GM12873 (cell line): Measurements from ENCODE around the gene CUX1.

Experiments used
- TF ChIP-seq, protein P1 (sequence below): IDR thresholded peaks from 2 replicates; pipeline ENCODE4 v1.5.1; 2012; ENCODE audit warnings: low read depth, mild to moderate bottlenecking, moderate library complexity, low read length, control low read depth; ENCODE audit not compliant: insufficient read depth; ENCODE audit errors: missing control alignments

The CUX1 gene

DNA sequence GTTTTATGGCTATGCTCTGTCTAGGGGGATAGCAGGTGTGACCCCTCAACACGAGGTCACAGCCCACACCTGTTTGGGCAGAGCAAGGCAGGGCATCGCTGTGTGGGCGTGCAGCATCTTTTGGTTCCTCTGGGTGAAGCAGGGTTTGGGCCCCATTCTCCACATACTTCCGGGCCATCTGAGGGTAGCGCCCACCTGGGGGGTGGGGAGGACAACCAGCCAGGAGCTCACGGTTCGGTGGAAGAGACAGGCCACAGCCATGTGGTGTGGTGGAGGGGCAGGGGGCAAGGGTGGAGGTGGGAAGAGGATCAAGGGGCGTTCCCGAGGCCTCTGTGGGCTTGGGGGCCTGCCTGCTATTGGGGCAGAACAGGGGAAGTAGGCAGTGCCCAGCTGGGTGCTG lies 471.6 kb downstream of the CUX1 start:
- TF ChIP-seq, protein P1, sequence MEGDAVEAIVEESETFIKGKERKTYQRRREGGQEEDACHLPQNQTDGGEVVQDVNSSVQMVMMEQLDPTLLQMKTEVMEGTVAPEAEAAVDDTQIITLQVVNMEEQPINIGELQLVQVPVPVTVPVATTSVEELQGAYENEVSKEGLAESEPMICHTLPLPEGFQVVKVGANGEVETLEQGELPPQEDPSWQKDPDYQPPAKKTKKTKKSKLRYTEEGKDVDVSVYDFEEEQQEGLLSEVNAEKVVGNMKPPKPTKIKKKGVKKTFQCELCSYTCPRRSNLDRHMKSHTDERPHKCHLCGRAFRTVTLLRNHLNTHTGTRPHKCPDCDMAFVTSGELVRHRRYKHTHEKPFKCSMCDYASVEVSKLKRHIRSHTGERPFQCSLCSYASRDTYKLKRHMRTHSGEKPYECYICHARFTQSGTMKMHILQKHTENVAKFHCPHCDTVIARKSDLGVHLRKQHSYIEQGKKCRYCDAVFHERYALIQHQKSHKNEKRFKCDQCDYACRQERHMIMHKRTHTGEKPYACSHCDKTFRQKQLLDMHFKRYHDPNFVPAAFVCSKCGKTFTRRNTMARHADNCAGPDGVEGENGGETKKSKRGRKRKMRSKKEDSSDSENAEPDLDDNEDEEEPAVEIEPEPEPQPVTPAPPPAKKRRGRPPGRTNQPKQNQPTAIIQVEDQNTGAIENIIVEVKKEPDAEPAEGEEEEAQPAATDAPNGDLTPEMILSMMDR: no peak

DNA sequence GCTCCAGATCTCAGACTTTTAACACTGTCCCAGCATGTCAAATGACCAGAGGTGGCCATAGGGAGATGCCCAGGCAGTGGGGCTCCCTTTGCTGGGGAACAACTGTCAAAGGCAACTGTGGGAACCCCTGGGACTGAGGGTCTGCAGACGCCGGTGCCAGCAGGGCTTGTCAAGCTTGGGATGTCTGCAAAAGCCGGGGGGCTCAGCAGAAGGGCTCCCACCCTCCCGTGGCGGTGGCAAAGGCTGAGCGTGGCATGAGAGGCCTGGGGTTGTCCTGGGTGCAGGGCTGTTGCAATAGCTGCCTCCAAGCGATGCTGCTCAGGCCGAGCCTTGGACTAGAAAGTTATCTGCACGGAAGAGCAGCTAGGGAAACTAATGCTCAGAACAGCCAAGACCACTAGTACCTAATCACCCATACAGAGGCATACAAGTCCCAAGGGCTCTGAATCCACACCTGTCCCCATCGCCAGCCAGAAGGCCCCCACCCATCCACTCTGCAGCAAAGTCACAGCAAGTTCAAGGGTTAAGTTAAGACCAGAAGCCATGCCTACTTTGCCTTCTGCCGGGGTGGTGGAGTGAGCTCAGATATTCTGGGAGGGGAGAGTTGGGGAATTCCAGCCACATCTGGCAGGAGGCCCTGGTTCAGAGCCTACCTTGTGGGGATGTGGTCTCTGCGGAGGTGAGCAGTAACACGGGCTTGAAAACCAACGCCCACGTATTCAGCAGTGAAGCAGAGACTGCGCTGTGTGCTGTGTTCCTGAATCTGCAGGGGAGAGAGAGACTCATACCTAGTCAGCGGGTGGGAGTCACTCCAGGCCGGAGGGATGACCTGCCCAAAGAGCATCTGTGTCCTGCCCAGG lies 473.9 kb downstream of the CUX1 start:
- TF ChIP-seq, protein P1: no peak

DNA sequence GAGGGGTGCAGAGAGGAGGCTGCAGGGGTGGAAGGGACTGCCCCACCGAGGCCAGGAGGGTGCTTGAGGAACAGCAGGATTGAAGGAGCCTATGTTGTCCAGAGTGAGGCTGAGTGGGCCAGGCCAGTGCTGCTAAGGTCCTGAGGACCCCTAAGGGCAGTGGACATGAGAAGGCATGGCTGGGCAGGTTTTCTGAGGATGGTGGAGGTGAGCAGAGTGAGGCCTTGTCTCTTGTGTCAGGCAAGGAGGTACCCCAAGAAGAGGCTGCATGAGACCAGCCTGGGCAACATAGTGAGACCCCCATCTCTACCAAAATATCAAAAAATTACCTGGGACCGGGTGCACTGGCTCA lies 474.5 kb downstream of the CUX1 start:
- TF ChIP-seq, protein P1: no peak

DNA sequence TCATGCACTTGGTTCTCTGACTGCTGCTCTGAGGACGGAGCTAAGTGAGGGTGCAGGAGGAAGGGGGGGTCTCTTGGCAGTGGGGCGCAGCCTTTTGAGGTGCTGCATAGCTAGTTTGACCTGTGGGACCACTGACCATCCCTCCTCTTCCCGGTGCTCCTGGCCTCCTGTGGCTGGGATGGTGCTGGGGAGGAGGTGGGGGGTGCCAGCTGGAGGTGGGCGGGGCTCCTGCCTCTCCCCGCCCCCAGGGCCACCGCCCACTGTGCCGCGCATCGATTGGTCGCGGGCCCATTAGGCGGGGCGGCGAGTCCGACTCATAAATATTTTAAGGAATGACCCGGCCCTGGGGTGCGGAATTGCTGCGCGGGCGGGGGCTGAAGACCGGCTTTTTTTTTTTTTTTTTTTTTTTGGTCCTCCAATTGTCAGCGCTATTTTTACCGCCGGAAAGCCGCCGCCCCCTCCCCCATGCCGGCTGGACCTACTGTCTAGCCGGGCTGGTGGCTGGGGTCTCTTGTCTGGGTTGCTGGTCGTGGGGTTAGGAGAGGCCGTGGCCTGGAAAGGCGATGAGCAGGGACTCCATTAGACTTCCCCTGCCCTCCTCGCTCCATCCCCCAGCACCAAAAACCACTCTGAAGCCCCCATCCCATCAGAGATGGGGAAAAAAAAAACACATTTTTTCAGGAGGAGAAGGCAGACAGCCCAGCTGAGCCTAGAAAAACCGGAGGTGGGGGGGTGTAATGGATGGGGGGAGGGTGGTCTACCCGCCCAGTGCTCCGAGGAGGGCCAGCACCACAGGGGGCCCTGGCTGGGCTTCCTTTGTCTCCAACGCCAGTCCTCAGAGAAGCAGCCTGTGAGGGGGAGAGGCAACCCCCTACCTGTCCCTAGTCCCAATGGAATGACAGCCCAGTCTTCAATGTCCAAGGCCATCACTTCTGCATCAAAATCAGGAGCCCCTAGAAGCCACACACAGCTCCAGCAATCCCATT lies 475.7 kb downstream of the CUX1 start:
- TF ChIP-seq, protein P1: no peak

DNA sequence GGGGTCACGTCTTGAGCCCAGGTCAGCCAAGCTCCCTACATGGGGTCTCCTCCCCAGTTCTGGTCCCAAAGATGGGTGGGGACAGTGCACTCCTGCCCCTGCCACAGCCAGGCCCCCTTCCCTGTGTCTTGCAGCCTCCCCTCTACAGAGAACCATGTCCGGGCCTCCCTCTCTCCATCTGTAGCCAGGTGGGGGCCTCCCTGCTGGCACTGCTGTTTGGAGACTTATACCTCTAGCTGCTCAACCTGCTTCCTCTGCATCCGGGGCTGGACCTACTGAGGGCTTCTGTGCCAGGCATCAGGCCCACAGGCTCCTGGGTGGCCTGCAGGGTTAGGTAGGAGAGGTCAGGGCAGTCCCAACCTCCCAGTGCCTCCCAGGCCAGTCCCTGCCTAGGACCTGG lies 477.2 kb downstream of the CUX1 start:
- TF ChIP-seq, protein P1: no peak

DNA sequence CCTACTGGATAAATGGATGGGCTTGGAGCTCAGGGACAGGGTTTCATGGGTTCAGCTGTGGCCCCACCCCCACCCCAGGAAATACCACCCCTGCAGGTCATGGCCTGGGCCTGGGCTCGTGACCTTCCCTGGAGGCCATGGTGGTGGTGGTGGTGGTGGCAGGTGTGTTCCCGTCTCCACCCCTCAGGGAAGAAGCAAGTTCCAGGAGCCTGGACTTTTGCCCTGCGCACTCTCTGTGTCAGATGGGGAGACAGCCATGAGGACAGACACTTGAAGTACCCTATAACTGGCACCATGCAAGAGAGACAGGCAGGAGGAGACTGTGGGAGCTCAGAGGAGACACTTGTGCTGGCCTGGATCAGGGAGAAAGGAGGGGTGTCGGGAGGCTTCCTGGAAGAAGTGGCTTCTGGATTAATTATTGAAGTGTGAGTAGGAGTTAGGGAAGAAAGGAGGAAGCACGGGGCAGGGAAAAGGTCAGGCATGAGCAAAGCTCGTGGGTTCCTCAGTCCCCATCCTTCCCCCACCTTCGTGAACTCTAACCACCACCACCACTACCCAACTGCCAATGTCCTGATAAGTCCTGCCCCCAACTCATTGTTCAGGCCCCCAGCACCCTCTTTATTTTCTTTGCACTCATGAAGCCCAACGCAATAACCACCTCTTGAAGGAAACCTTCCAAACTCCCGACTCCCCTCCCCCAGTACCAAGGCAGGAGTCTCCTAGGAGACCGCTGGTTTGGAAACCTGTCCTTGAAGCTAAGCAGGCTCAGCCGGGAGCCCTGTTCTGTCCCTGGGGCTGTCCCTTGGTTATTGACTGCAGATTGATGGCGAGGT lies 478.1 kb downstream of the CUX1 start:
- TF ChIP-seq, protein P1: no peak

DNA sequence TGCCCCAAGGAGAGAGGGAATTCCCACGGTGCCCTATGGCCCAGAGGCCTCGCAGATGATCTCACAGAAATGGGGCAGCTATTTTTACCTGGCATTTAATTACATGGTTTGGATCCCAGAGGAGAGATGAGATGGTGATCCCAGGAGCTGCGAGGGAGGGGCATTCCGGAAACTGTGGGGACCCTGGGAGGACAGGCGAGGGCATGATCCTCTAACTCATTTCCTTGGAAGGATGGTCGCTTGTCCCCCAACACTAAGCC lies 478.7 kb downstream of the CUX1 start:
- TF ChIP-seq, protein P1: no peak
